Peyer's patch (tissue), 4 donors: ENCODE data around the gene CRLF2.

Experiments
- POLR2A ChIP-seq, 2 donors: fragments of 450-650 bp; IDR thresholded peaks; one replicate each; pipeline ENCODE4 v1.5.1; 2017; ENCODE audit warnings: antibody characterized with exemption in 2 of 2, mild to moderate bottlenecking in 2 of 2, moderate library complexity in 2 of 2
- TF ChIP-seq, protein P1 (sequence below), 6 experiments: fragments of 450-650 bp in 4 of 6; fragments of 200-600 bp in 2 of 6; sonication (generic) in 1 of 6; IDR thresholded peaks; one replicate each; pipeline ENCODE4 v1.5.1; 2017 to 2019; ENCODE audit warnings: antibody characterized with exemption in 6 of 6, mild to moderate bottlenecking in 3 of 6, moderate library complexity in 1 of 6

DNA sequence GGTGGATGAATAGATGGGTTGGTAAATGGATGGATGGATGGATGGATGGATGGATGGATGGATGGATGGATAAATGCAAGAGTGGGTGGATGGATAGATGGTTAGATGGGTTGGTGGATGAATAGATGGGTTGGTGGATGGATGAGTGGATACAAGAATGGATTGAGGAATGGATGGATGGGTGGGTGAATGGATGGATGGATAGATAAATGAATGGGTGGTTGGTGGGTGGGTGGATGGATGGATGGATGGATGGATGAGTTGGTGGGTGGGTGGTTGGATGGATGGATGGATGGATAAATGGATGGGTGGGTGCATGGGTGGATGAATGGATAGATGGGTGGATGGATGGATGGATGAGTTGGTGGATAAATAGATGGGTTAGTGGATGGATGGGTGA, 13.8 kb upstream of the CRLF2 start:
- TF ChIP-seq, protein P1, sequence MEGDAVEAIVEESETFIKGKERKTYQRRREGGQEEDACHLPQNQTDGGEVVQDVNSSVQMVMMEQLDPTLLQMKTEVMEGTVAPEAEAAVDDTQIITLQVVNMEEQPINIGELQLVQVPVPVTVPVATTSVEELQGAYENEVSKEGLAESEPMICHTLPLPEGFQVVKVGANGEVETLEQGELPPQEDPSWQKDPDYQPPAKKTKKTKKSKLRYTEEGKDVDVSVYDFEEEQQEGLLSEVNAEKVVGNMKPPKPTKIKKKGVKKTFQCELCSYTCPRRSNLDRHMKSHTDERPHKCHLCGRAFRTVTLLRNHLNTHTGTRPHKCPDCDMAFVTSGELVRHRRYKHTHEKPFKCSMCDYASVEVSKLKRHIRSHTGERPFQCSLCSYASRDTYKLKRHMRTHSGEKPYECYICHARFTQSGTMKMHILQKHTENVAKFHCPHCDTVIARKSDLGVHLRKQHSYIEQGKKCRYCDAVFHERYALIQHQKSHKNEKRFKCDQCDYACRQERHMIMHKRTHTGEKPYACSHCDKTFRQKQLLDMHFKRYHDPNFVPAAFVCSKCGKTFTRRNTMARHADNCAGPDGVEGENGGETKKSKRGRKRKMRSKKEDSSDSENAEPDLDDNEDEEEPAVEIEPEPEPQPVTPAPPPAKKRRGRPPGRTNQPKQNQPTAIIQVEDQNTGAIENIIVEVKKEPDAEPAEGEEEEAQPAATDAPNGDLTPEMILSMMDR (IDR thresholded peaks at IDR 0.05) = no peak
- no peak for TF ChIP-seq POLR2A (IDR thresholded peaks at IDR 0.05)
